ENCODE data around the gene ADGRE1. TPM values are rescaled to one million over a fixed set of nuclear protein-coding genes. Genes with fewer than 3 reads are reported as not detected.

Gene ADGRE1
- total RNA-seq, 4 donors from 2014 or later = not detected

DNA sequence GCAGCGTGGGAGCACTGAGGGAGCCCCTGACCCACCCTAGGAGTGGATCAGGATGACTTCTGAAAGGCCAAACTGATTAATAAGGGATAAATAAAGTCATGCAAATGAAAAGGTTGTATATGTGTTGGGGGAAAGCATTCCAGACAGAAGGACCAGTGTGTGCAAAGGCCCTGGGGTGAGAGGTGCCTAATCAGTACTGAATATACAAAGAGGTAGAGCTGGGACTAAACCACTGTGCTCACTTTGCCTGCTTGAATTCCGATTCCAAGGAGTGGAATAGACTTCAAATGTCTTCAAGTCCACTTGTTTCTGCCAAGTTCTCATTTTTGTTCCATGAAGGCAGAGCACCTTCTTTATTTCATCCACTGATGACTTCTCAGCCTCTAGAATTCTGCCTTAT is 32.6 kb upstream of the ADGRE1 start:
- DNase-seq = no peak
- TF ChIP-seq, protein P1, sequence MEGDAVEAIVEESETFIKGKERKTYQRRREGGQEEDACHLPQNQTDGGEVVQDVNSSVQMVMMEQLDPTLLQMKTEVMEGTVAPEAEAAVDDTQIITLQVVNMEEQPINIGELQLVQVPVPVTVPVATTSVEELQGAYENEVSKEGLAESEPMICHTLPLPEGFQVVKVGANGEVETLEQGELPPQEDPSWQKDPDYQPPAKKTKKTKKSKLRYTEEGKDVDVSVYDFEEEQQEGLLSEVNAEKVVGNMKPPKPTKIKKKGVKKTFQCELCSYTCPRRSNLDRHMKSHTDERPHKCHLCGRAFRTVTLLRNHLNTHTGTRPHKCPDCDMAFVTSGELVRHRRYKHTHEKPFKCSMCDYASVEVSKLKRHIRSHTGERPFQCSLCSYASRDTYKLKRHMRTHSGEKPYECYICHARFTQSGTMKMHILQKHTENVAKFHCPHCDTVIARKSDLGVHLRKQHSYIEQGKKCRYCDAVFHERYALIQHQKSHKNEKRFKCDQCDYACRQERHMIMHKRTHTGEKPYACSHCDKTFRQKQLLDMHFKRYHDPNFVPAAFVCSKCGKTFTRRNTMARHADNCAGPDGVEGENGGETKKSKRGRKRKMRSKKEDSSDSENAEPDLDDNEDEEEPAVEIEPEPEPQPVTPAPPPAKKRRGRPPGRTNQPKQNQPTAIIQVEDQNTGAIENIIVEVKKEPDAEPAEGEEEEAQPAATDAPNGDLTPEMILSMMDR (IDR thresholded peaks at IDR 0.05) = no peak
- TF ChIP-seq POLR2A (IDR thresholded peaks at IDR 0.05) = no peak
- 77 to 88% methylated on average over 2 of the region's 2 CpGs for WGBS, 2 donors
- Histone ChIP-seq H3K4me1 (no peaks in the 10 kb centered on the region), H3K4me3 (replicated peaks in 1 of 3) (no peak overlapping the region), H3K27ac (no peak overlapping the region), H3K9me3 (no peaks in the 10 kb centered on the region), H3K36me3 (no peaks in the 10 kb centered on the region), H3K27me3 (no peaks in the 10 kb centered on the region)
- intact Hi-C loops (cut with DNase I) = no loop called here

DNA sequence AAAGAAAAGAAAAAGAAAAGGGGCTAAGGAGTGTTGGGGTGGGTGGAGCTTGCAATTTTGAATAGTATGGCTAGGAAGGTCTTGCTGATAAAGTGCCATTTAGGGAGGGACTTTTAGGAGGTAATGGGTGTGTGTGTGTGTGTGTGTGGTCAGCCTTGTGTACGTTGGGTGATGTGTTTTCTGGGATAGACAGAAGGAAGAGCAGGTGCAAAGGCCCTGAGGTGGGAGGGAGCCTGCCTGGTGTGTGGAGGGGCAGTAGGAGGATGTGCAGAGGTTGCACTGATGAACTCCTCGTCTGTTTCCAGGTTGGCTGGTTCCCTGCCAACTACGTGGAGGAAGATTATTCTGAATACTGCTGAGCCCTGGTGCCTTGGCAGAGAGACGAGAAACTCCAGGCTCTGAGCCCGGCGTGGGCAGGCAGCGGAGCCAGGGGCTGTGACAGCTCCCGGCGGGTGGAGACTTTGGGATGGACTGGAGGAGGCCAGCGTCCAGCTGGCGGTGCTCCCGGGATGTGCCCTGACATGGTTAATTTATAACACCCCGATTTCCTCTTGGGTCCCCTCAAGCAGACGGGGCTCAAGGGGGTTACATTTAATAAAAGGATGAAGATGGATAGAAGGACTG is 30.5 kb upstream of the ADGRE1 start:
- H3K4me1 ChIP-seq = no peaks in the 10 kb centered on the region
- no peak overlapping the region for H3K4me3 ChIP-seq (replicated peaks in 1 of 3)
- H3K27ac ChIP-seq = no peak overlapping the region
- no peaks in the 10 kb centered on the region for H3K27me3 ChIP-seq
- H3K36me3 ChIP-seq = no peaks in the 10 kb centered on the region
- no peak for DNase-seq
- H3K9me3 ChIP-seq = no peaks in the 10 kb centered on the region
- intact Hi-C loops (cut with DNase I) = no loop called here
- 55 to 64% methylated on average over 14 of the region's 14 CpGs for WGBS, 2 donors
- TF ChIP-seq, protein P1 (IDR thresholded peaks at IDR 0.05) = no peak
- no peak for TF ChIP-seq POLR2A (IDR thresholded peaks at IDR 0.05)

- intact Hi-C loops (cut with DNase I) = loop anchor here (5.0 to 10.0 kb wide), 2 partner anchors 127 to 229 kb away; partner anchors contain the start of genes GPR108 and TRIP10
- H3K36me3 ChIP-seq = no peaks in the 10 kb centered on the region
- no peak for DNase-seq
Observed at GRCh38 chr19:6861683-6862286, 25.6 kb upstream of the ADGRE1 start.

DNA sequence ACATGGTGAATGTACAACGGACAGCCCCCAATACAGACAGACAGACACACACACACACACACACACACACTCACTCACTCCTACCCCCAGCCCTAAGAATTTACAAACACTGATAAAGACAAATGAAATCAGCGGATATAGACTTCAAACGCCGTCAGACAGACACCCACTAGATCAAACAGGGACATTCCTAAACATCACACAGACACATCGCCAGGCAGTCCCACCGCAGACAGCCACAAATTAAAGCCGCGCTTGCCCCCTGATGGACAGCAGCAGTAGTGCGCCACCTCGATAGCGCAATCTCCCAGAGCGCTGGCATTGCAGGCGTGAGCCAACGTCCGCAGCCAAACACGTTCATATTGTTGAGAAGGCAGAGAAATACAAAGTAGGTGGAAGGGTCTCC is 24.7 kb upstream of the ADGRE1 start:
- TF ChIP-seq POLR2A (IDR thresholded peaks at IDR 0.05) = no peak
- TF ChIP-seq, protein P1 (IDR thresholded peaks at IDR 0.05) = peak; percentile 69 to 84 (median 76)
- Histone ChIP-seq H3K36me3 (no peaks in the 10 kb centered on the region), H3K9me3 (no peaks in the 10 kb centered on the region), H3K4me3 (replicated peaks in 1 of 3) (no peak overlapping the region), H3K27me3 (no peaks in the 10 kb centered on the region), H3K4me1 (peaks cover 4 to 5% of the 10 kb centered on the region in 2 donors), H3K27ac (no peak overlapping the region)
- 2 to 7% methylated on average over 11 to 16 of the region's 16 CpGs for WGBS, 2 donors
- DNase-seq = peak; percentile 73 to 78
- intact Hi-C loops (cut with DNase I) = loop anchor here (5.0 to 10.0 kb wide), 2 partner anchors 128 to 230 kb away; partner anchors contain the start of genes GPR108 and TRIP10

More at GRCh38 chr19:6861683-6862286, 25.6 kb upstream of the ADGRE1 start:
- H3K9me3 ChIP-seq = no peaks in the 10 kb centered on the region
- H3K4me1 ChIP-seq = peaks cover 4 to 5% of the 10 kb centered on the region in 2 donors
- no peak overlapping the region for H3K27ac ChIP-seq
- H3K4me3 ChIP-seq (replicated peaks in 1 of 3) = no peak overlapping the region
- no peak for TF ChIP-seq POLR2A (IDR thresholded peaks at IDR 0.05)
- TF ChIP-seq, protein P1 (IDR thresholded peaks at IDR 0.05) = no peak
- WGBS, 2 donors = 77 to 82% methylated on average over 10 of the region's 10 CpGs
- no peaks in the 10 kb centered on the region for H3K27me3 ChIP-seq
